H1 (cell line): ENCODE measurements around the gene CS. TPM values are rescaled to one million over a fixed set of nuclear protein-coding genes. Genes with fewer than 3 reads are reported as not detected.

ENCODE experiments used
- CTCF ChIA-PET: fragments of 300-600 bp; sonication (Branson Sonifier 250); formaldehyde crosslinking; loops from one replicate; lab custom pipeline; 2021; ENCODE audit not compliant: partially characterized antibody; lab: Charles Lee
- POLR2A ChIA-PET: fragments of 300-600 bp; sonication (Branson Sonifier 250); formaldehyde crosslinking; loops from one replicate; lab custom pipeline; 2021; ENCODE audit warnings: inconsistent platforms; ENCODE audit not compliant: partially characterized antibody; lab: Charles Lee
- DNase-seq, 2 experiments: peaks; one replicate each; pipeline versions ENCODE4 v3.0.0 to v3.0.0-alpha.2; 2010 to 2022; ENCODE audit warnings: low spot score in 2 of 2, low read depth in 1 of 2, mixed read lengths in 1 of 2
- FAIRE-seq: peaks from 2 replicates; lab custom pipeline; 2011; peaks lifted over from hg19 to GRCh38; lab: Jason Lieb, UNC
- H2AFZ ChIP-seq: 2 replicates; pipeline ENCODE4 v1.8.1; 2012; ENCODE audit warnings: low read length, inconsistent platforms
- H2AK5ac ChIP-seq: 2 replicates; pipeline ENCODE4 v1.6.1; 2013; ENCODE audit warnings: low read depth, low read length
- H2BK120ac ChIP-seq: replicated peaks from 2 replicates; pipeline ENCODE3; 2013; ENCODE audit warnings: low read depth, low read length, inconsistent platforms
- H2BK12ac ChIP-seq: 2 replicates; pipeline ENCODE4 v1.6.1; 2013; ENCODE audit warnings: low read depth, low read length
- H2BK15ac ChIP-seq: 2 replicates; pipeline ENCODE4 v1.6.1; 2013; ENCODE audit warnings: low read length
- H2BK20ac ChIP-seq: 2 replicates; pipeline ENCODE4 v1.6.1; 2013; ENCODE audit warnings: low read length
- H2BK5ac ChIP-seq: 2 replicates; pipeline ENCODE4 v1.6.1; 2013; ENCODE audit warnings: low read depth, low read length
- H3K14ac ChIP-seq: 2 replicates; pipeline ENCODE4 v1.6.1; 2013; ENCODE audit warnings: inconsistent platforms; ENCODE audit not compliant: insufficient read length
- H3K18ac ChIP-seq: 2 replicates; pipeline ENCODE4 v1.6.1; 2013; ENCODE audit warnings: low read length; ENCODE audit errors: extremely low read depth
- H3K23ac ChIP-seq: 2 replicates; pipeline ENCODE4 v1.6.1; 2013; ENCODE audit warnings: inconsistent platforms; ENCODE audit not compliant: insufficient read length
- H3K23me2 ChIP-seq: 2 replicates; pipeline ENCODE4 v1.6.1; 2013; ENCODE audit warnings: low read depth, low read length
- H3K27ac ChIP-seq: 2 replicates; pipeline ENCODE4 v1.6.1; 2011; ENCODE audit warnings: low read depth, low read length, inconsistent platforms
- H3K27me3 ChIP-seq, 4 experiments: replicated peaks in 1 of 4; 1 replicate in 1 of 4; 2 replicates in 3 of 4; pipeline versions ENCODE4 v1.6.1 to v1.8.1; 2011 to 2013; ENCODE audit warnings: low read length in 3 of 4, mild to moderate bottlenecking in 3 of 4, inconsistent platforms in 2 of 4, mixed read lengths in 2 of 4, moderate library complexity in 1 of 4; ENCODE audit not compliant: control insufficient read depth in 3 of 4, insufficient read depth in 3 of 4; ENCODE audit errors: extremely low read depth in 1 of 4
- H3K36me3 ChIP-seq, 4 experiments: 2 replicates each; pipeline versions ENCODE4 v1.6.1 to v1.8.1; 2011 to 2013; ENCODE audit warnings: mild to moderate bottlenecking in 4 of 4, low read length in 3 of 4, moderate library complexity in 2 of 4, control low read depth in 1 of 4, inconsistent platforms in 1 of 4; ENCODE audit not compliant: insufficient read depth in 4 of 4, control insufficient read depth in 2 of 4
- H3K4ac ChIP-seq: replicated peaks from 2 replicates; pipeline ENCODE3; 2013; ENCODE audit warnings: low read length, low read depth, mixed read lengths, inconsistent platforms; ENCODE audit not compliant: insufficient read length
- H3K4me1 ChIP-seq, 4 experiments: replicated peaks in 1 of 4; 1 replicate in 1 of 4; 2 replicates in 3 of 4; pipeline versions ENCODE4 v1.6.1 to v1.8.1; 2011 to 2013; ENCODE audit warnings: low read length in 3 of 4, inconsistent platforms in 2 of 4, mixed read lengths in 1 of 4; ENCODE audit not compliant: insufficient read depth in 4 of 4, control insufficient read depth in 3 of 4
- H3K4me2 ChIP-seq, 2 experiments: 2 replicates each; pipeline versions ENCODE4 v1.6.1 to v1.8.1; 2011 to 2013; ENCODE audit warnings: low read depth in 2 of 2, low read length in 2 of 2, control low read depth in 1 of 2, inconsistent platforms in 1 of 2, mild to moderate bottlenecking in 1 of 2; ENCODE audit not compliant: insufficient read depth in 1 of 2
- H3K4me3 ChIP-seq, 4 experiments: fragments of 200-600, 300-600 bp in 1 of 4; sonication (generic), shearing (Covaris generic), sonication (Bioruptor Twin) in 1 of 4; 2 replicates each; pipeline versions ENCODE4 v1.5.1 to v1.8.1; 2011 to 2016; ENCODE audit warnings: low read length in 4 of 4, low read depth in 3 of 4, control low read depth in 2 of 4, inconsistent platforms in 2 of 4, mild to moderate bottlenecking in 2 of 4, mixed read lengths in 1 of 4, moderate library complexity in 1 of 4; ENCODE audit not compliant: insufficient read depth in 2 of 4; ENCODE audit errors: extremely low read depth in 1 of 4
- H3K56ac ChIP-seq: replicated peaks from 2 replicates; pipeline ENCODE3; 2013; ENCODE audit warnings: low read depth, mild to moderate bottlenecking, mixed read lengths, low read length, inconsistent platforms; ENCODE audit not compliant: insufficient read length
- H3K79me1 ChIP-seq: 2 replicates; pipeline ENCODE4 v1.6.1; 2013; ENCODE audit warnings: low read depth, low read length, control low read depth
- H3K79me2 ChIP-seq, 2 experiments: 2 replicates each; pipeline versions ENCODE4 v1.6.1 to v1.8.1; 2012 to 2013; ENCODE audit warnings: low read length in 2 of 2, mild to moderate bottlenecking in 2 of 2, inconsistent platforms in 1 of 2; ENCODE audit not compliant: insufficient read depth in 2 of 2, control insufficient read depth in 1 of 2
- H3K9ac ChIP-seq, 4 experiments: replicated peaks in 1 of 4; 1 replicate in 1 of 4; 2 replicates in 3 of 4; pipeline versions ENCODE4 v1.6.1 to v1.8.1; 2011 to 2013; ENCODE audit warnings: low read depth in 3 of 4, low read length in 3 of 4, control low read depth in 2 of 4, mild to moderate bottlenecking in 2 of 4, moderate library complexity in 2 of 4, inconsistent platforms in 1 of 4; ENCODE audit errors: extremely low read depth in 1 of 4
- H3K9me3 ChIP-seq, 2 experiments: 2 replicates each; pipeline versions ENCODE4 v1.6.1 to v1.8.1; 2012 to 2013; ENCODE audit warnings: mild to moderate bottlenecking in 2 of 2, moderate library complexity in 2 of 2, control low read depth in 1 of 2, inconsistent platforms in 1 of 2, low read depth in 1 of 2, low read length in 1 of 2, mixed read lengths in 1 of 2; ENCODE audit not compliant: insufficient read depth in 2 of 2
- H4K20me1 ChIP-seq, 2 experiments: replicated peaks in 1 of 2; 2 replicates each; pipeline versions ENCODE3 to v1.8.1; 2011 to 2013; ENCODE audit warnings: inconsistent platforms in 2 of 2, low read length in 2 of 2, mild to moderate bottlenecking in 1 of 2; ENCODE audit not compliant: insufficient read depth in 2 of 2, control insufficient read depth in 1 of 2
- H4K5ac ChIP-seq: 2 replicates; pipeline ENCODE4 v1.6.1; 2013; ENCODE audit warnings: low read length, low read depth, mixed read lengths, inconsistent platforms; ENCODE audit not compliant: insufficient read length
- H4K8ac ChIP-seq: 2 replicates; pipeline ENCODE4 v1.8.0; 2013; ENCODE audit warnings: mild to moderate bottlenecking, moderate library complexity, low read length, inconsistent platforms; ENCODE audit not compliant: insufficient read depth; ENCODE audit errors: extremely low read depth
- H4K91ac ChIP-seq: replicated peaks from 2 replicates; pipeline ENCODE3; 2013; ENCODE audit warnings: low read length, mixed read lengths, inconsistent platforms; ENCODE audit not compliant: insufficient read length
- BCL11A ChIP-seq, 2 experiments: IDR thresholded peaks; one replicate each; pipeline ENCODE4 v1.6.1; 2011; ENCODE audit warnings: low read depth in 2 of 2, low read length in 2 of 2, mild to moderate bottlenecking in 2 of 2
- GABPA ChIP-seq: IDR thresholded peaks from 2 replicates; pipeline ENCODE4 v1.6.1; 2011; ENCODE audit warnings: mild to moderate bottlenecking, low read length, moderate library complexity, borderline replicate concordance; ENCODE audit not compliant: insufficient read depth
- HDAC6 ChIP-seq: IDR thresholded peaks from one replicate; pipeline ENCODE4 v1.7.1; 2012; ENCODE audit warnings: low read depth, mild to moderate bottlenecking, inconsistent platforms, low read length, moderate library complexity
- KDM4A ChIP-seq: IDR thresholded peaks from one replicate; pipeline ENCODE4 v1.7.1; 2012; ENCODE audit warnings: low read depth, mild to moderate bottlenecking, moderate library complexity, low read length, inconsistent platforms; ENCODE audit not compliant: severe bottlenecking
- NRF1 ChIP-seq: IDR thresholded peaks from 2 replicates; pipeline ENCODE4 v1.6.1; 2011; ENCODE audit warnings: mild to moderate bottlenecking, low read depth, low read length, improper control_type of control experiment
- RNF2 ChIP-seq: fragments of 200-900, 300-1000 bp; sonication (generic); IDR thresholded peaks from 2 replicates; pipeline ENCODE4 v1.7.1; 2016; ENCODE audit warnings: borderline replicate concordance, low read depth, mild to moderate bottlenecking, antibody characterized with exemption, low read length; ENCODE audit not compliant: poor library complexity, severe bottlenecking; ENCODE audit errors: missing control alignments
- RXRA ChIP-seq: IDR thresholded peaks from 2 replicates; pipeline ENCODE4 v1.6.1; 2011; ENCODE audit warnings: low read depth, mild to moderate bottlenecking, low read length, moderate library complexity; ENCODE audit not compliant: insufficient read depth
- SP4 ChIP-seq: IDR thresholded peaks from 2 replicates; pipeline ENCODE4 v1.6.1; 2012; ENCODE audit warnings: low read length, inconsistent platforms
- YY1 ChIP-seq: IDR thresholded peaks from 2 replicates; pipeline ENCODE4 v1.6.1; 2011; ENCODE audit warnings: low read depth, mild to moderate bottlenecking, low read length
- ZNF274 ChIP-seq: IDR thresholded peaks from 2 replicates; pipeline ENCODE4 v1.7.0; 2012; ENCODE audit warnings: low read length, borderline replicate concordance; ENCODE audit errors: extremely low read depth
- WGBS, 2 experiments: shearing (Covaris generic) in 1 of 2; methylation state at CpG; one replicate each; pipeline versions ENCODE4 v1.1.6 to v1.1.7; 2013 to 2015; ENCODE audit warnings: low lambda C conversion rate in 2 of 2, mixed read lengths in 2 of 2, inconsistent platforms in 1 of 2, low coverage in 1 of 2, missing lambda C conversion rate in 1 of 2; ENCODE audit not compliant: insufficient replicate concordance in 2 of 2, insufficient coverage in 1 of 2, insufficient read length in 1 of 2; ENCODE audit errors: extremely low coverage in 1 of 2, missing lambda C conversion rate in 1 of 2; 5-methylcytosine and 5-hydroxymethylcytosine counted together
- polyA plus RNA-seq, 7 experiments: library from polyadenylated mRNA; depleted of rRNA in 3 of 7; stranded (reverse) in 5 of 7; unstranded in 2 of 7; fragments of >200 nt in 5 of 7; fragments of 200-250 nt in 2 of 7; gene quantifications; 1 replicate in 5 of 7; 2 replicates in 1 of 7; 4 replicates in 1 of 7; pipeline versions ENCODE4 v1.2.1 to v1.2.3, GENCODE V29; 2011 to 2013; ENCODE audit warnings: missing spikeins in 2 of 7, mixed read lengths in 2 of 7
- total RNA-seq: library from RNA; stranded (reverse); fragmentation: NEBNext Ultra II Directional; extraction: Animal tissue kit (Norgen Biotek cat#: 25700); gene quantifications from 2 replicates; pipeline ENCODE4 v1.2.1, GENCODE V29; 2021

The CS gene
- total and polyA plus RNA-seq, 2 of the 8 experiments (the other 6 are each of a cell fraction or from before 2014, with no cell fraction given): 96.6 to 238 TPM

- Histone ChIP-seq H3K4me2 (peak overlapping the region in 1 of 2 experiments; percentile 83; a peak in 1 of 4 replicates), H3K27me3 (no peaks in the 10 kb centered on the region), H3K18ac (no peak overlapping the region), H2BK12ac (no peak overlapping the region), H2AK5ac (no peak overlapping the region), H4K5ac (no peak overlapping the region), H4K20me1 (peaks cover 5 to 9% of the 10 kb centered on the region in 2 experiments), H3K27ac (no peak overlapping the region), H3K23me2 (peaks cover 11% of the 10 kb centered on the region; the same call in 1 of the 2 replicates), H3K4me3 (no peak overlapping the region), H4K8ac (no peak overlapping the region), H3K56ac (no peak overlapping the region), H3K36me3 (peaks cover 28 to 50% (median 35%) of the 10 kb centered on the region in 4 experiments), H4K91ac (no peak overlapping the region), H3K9ac (no peak overlapping the region), H3K9me3 (no peaks in the 10 kb centered on the region), H3K23ac (no peak overlapping the region), H2AFZ (no peak overlapping the region), H2BK120ac (no peak overlapping the region), H2BK20ac (no peak overlapping the region), H3K4ac (no peak overlapping the region), H2BK15ac (no peak overlapping the region), H3K4me1 (peaks cover 8 to 17% (median 13%) of the 10 kb centered on the region in 4 experiments), H2BK5ac (no peak overlapping the region), H3K79me1 (peaks cover 7% of the 10 kb centered on the region), H3K79me2 (peaks cover 0 to 8% of the 10 kb centered on the region in 2 experiments; a peak in 1 of 4 replicates), H3K14ac (no peak overlapping the region)
- 89% methylated on average over 7 of the region's 7 CpGs; no CpG with 5 or more reads in 1 of the 2 experiments for WGBS, 2 experiments
- CTCF ChIA-PET: interaction anchor here (0.6 to 6.4 kb wide), 12 partner anchors 9 to 167 kb away, joined by 3 to 47 read pairs (median 8); partner anchors contain the start of genes COQ10A, SMARCC2 and ZC3H10
- no peak for TF ChIP-seq BCL11A (IDR thresholded peaks at IDR 0.05; ENCODE audit: low read depth in 2 of 2, low read length in 2 of 2)
- no peak for TF ChIP-seq NRF1
- no peak for TF ChIP-seq HDAC6
- TF ChIP-seq SP4: no peak
- no peak for TF ChIP-seq ZNF274
- TF ChIP-seq YY1: no peak
- no peak for TF ChIP-seq KDM4A
- no peak for TF ChIP-seq RNF2
- no peak for TF ChIP-seq RXRA
- no peak for TF ChIP-seq GABPA
- DNase-seq: no peak
- POLR2A ChIA-PET: interaction anchor here (1.2 to 3.8 kb wide), 10 partner anchors 9 to 138 kb away, joined by 3 to 41 read pairs (median 8); partner anchors contain the start of genes RNF41 and ZC3H10
- FAIRE-seq: no peak
These were observed 44.5 kb downstream of the CS start for GRCh38 chr12:56255671-56256070.
